ENCODE data around the gene SMIM15. TPM values are rescaled to one million over a fixed set of nuclear protein-coding genes. Genes with fewer than 3 reads are reported as not detected.

Gene SMIM15
- total and polyA plus RNA-seq, 11 donors = 8.0 to 39.3 (median 22.2) TPM

DNA sequence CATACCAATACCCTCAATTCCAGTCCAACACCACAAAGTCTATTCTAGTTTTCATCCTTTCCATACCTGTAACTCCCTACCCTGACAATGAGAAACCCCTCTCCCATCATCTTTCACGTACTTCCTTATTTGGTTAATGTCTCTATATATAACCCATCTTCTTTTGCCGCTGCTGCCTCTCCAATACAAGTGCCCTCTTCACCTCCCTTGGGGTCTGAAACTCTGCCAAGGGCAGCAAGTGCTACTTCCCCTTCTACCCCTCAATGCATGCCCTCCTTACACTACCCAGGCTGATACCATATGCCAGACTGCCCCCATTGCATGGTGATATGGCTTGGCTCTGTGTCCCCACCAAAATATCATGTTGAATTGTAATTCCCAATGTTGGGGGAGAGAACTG is 24.4 kb upstream of the SMIM15 start:
- ATAC-seq = no peak
- WGBS, 4 donors = 59 to 63% (median 61%) methylated on average over 2 of the region's 2 CpGs
- H3K36me3 ChIP-seq = no peaks in the 10 kb centered on the region

DNA sequence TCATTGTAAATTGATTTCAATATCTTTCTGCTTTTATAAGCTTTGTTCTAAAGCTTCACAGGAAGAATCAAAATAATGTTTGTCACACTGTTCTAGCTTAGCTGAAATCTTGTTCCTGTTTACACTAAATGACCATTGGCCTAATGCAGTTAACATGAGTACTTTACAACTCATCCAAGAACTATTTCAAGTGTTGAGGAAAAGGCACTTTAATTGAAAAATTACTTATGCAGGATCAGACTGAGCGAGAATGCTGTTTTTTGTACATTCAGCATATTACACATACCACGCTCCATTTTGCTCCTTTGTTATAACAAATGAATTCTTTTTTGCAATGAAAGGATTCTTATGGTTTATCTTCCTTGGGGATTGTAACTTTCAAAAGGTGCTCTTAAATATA is 22.4 kb upstream of the SMIM15 start:
- WGBS, 4 donors = 86 to 93% (median 86%) methylated on average over 2 of the region's 2 CpGs
- intact Hi-C loops (cut with DNase I) = loop anchor here in 1 of 10 donors (10.0 kb wide), 1 partner anchor 140 kb away; no protein-coding TSS in a partner anchor
- no peak for ATAC-seq

More for the DNA sequence above, 24.4 kb upstream of the SMIM15 start:
- intact Hi-C loops (cut with DNase I) = loop anchor here in 1 of 10 donors (10.0 kb wide), 1 partner anchor 138 kb away; no protein-coding TSS in a partner anchor
- Histone ChIP-seq H3K27ac (no peak overlapping the region), H3K27me3 (no peaks in the 10 kb centered on the region), H3K9me3 (peaks cover 0 to 1% (median 0%) of the 10 kb centered on the region in 12 donors), H3K4me1 (peaks cover 0 to 12% (median 0%) of the 10 kb centered on the region in 12 donors), H3K4me3 (no peak overlapping the region)
- DNase-seq = no peak
- TF ChIP-seq, protein P1, sequence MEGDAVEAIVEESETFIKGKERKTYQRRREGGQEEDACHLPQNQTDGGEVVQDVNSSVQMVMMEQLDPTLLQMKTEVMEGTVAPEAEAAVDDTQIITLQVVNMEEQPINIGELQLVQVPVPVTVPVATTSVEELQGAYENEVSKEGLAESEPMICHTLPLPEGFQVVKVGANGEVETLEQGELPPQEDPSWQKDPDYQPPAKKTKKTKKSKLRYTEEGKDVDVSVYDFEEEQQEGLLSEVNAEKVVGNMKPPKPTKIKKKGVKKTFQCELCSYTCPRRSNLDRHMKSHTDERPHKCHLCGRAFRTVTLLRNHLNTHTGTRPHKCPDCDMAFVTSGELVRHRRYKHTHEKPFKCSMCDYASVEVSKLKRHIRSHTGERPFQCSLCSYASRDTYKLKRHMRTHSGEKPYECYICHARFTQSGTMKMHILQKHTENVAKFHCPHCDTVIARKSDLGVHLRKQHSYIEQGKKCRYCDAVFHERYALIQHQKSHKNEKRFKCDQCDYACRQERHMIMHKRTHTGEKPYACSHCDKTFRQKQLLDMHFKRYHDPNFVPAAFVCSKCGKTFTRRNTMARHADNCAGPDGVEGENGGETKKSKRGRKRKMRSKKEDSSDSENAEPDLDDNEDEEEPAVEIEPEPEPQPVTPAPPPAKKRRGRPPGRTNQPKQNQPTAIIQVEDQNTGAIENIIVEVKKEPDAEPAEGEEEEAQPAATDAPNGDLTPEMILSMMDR (IDR thresholded peaks at IDR 0.05) = no peak
- TF ChIP-seq POLR2A (IDR thresholded peaks at IDR 0.05) = no peak

DNA sequence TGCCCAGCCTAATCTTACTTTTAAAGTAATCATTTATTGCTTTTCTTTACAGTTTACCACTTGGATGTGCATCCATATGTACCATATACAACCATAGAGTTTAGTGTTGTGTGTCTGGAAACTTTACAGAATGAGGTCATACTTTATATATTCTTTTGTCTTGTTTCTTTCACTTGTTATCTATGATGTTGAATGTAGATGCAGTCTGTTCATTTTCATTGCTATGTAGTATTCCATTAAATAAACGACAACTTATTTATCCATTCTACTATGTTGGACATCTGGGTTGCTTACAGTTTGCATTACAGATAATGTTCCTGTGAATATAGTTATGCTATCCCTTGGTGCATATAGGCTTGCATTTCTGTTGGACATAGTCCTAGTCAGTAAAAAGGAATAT is 21.3 kb upstream of the SMIM15 start:
- 93 to 99% (median 95%) methylated on average over 1 of the region's 1 CpG for WGBS, 4 donors
- TF ChIP-seq, protein P1 (IDR thresholded peaks at IDR 0.05) = no peak
- TF ChIP-seq POLR2A (IDR thresholded peaks at IDR 0.05) = no peak
- ATAC-seq = no peak
- intact Hi-C loops (cut with DNase I) = loop anchor here in 1 of 10 donors (10.0 kb wide), 1 partner anchor 141 kb away; no protein-coding TSS in a partner anchor
- no peak overlapping the region for H3K27ac ChIP-seq
- H3K9me3 ChIP-seq = no peaks in the 10 kb centered on the region
- peaks cover 0 to 12% (median 0%) of the 10 kb centered on the region in 12 donors for H3K4me1 ChIP-seq
- no peak overlapping the region for H3K4me3 ChIP-seq
- H3K27me3 ChIP-seq = no peaks in the 10 kb centered on the region
- no peak for DNase-seq
- H3K36me3 ChIP-seq = no peaks in the 10 kb centered on the region

More for the DNA sequence above, 22.4 kb upstream of the SMIM15 start:
- Histone ChIP-seq H3K27ac (no peak overlapping the region), H3K4me1 (peaks cover 0 to 12% (median 0%) of the 10 kb centered on the region in 12 donors), H3K27me3 (no peaks in the 10 kb centered on the region), H3K36me3 (no peaks in the 10 kb centered on the region), H3K4me3 (no peak overlapping the region), H3K9me3 (no peaks in the 10 kb centered on the region)
- no peak for DNase-seq
- TF ChIP-seq, protein P1 (IDR thresholded peaks at IDR 0.05) = no peak
- TF ChIP-seq POLR2A (IDR thresholded peaks at IDR 0.05) = no peak

DNA sequence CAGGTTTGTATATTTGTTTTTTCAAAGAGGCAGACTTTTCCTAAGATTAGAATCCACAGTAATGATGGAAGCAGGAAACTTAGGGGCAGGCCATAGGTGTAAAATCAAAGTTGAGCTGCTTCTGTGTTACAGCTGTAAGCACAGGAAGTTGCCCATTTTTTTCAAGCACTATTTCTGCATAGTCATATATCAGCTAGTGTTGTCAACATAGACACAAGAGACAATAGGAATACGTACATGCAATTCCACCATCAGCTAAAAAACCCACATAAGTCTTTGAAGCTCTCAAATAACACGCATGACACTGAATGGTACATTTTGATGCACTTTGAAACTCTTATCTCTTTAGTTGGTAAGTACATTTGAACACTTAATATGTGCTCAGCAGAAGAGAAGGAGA is 20.2 kb upstream of the SMIM15 start:
- H3K27ac ChIP-seq = no peak overlapping the region
- H3K4me3 ChIP-seq = no peak overlapping the region
- no peak for ATAC-seq
- no peaks in the 10 kb centered on the region for H3K27me3 ChIP-seq
- H3K36me3 ChIP-seq = no peaks in the 10 kb centered on the region
- WGBS, 4 donors = 65 to 78% (median 73%) methylated on average over 2 of the region's 2 CpGs
- DNase-seq = no peak
- no peak for TF ChIP-seq POLR2A (IDR thresholded peaks at IDR 0.05)
- TF ChIP-seq, protein P1 (IDR thresholded peaks at IDR 0.05) = no peak
- intact Hi-C loops (cut with DNase I) = loop anchor here in 1 of 10 donors (10.0 kb wide), 1 partner anchor 142 kb away; no protein-coding TSS in a partner anchor
- H3K4me1 ChIP-seq = peaks cover 0 to 6% (median 0%) of the 10 kb centered on the region in 12 donors
- H3K9me3 ChIP-seq = no peaks in the 10 kb centered on the region
